ENCODE data around the gene SNCAIP.
"Not testable (repeated sequence)": the region's sequence is repeated elsewhere in the genome, so short reads cannot be mapped to it uniquely, and the experiment has no call there.

DNA sequence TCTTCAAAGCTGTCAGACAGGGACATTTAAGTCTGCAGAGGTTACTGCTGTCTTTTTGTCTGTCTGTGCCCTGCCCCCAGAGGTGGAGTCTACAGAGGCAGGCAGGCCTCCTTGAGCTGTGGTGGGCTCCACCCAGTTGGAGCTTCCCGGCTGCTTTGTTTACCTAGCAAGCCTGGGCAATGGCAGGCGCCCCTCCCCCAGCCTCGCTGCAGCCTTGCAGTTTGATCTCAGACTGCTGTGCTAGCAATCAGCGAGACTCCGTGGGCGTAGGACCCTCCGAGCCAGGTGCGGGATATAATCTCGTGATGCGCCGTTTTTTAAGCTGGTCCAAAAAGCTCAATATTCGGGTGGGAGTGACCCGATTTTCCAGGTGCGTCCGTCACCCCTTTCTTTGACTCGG is 70.9 kb downstream of the SNCAIP start:
- TF ChIP-seq EZH2 (IDR thresholded peaks at IDR 0.05; ENCODE audit: insufficient read depth, poor library complexity, severe bottlenecking); EZH2phosphoT487 (IDR thresholded peaks at IDR 0.05; ENCODE audit: insufficient read depth, low read depth): not testable (repeated sequence)

All from GM23248 (cell line).